CD8-positive, alpha-beta memory T cell (primary cell): Measurements from ENCODE around the gene S100PBP. TPM values are rescaled to one million over a fixed set of nuclear protein-coding genes. Genes with fewer than 3 reads are reported as not detected.
"Not testable (repeated sequence)": the region's sequence is repeated elsewhere in the genome, so short reads cannot be mapped to it uniquely, and the experiment has no call there.

Experiments used
- CTCF ChIA-PET: fragments of 350-600 bp; sonication (Branson Sonifier 250); formaldehyde crosslinking; loops from one replicate; lab custom pipeline; 2021; ENCODE audit warnings: antibody characterized with exemption; lab: Charles Lee
- POLR2A ChIA-PET: fragments of 350-600 bp; sonication (Branson Sonifier 250); formaldehyde crosslinking; loops from one replicate; lab custom pipeline; 2021; ENCODE audit warnings: antibody characterized with exemption; lab: Charles Lee
- DNase-seq, 5 donors: peaks; one replicate each; pipeline versions ENCODE4 v3.0.0 to v3.0.0-alpha.2; 2020 to 2022; ENCODE audit warnings: mixed read lengths in 1 of 5
- H3K27ac ChIP-seq: one replicate; pipeline ENCODE4 v1.7.0; 2013; ENCODE audit warnings: low read depth, mild to moderate bottlenecking, low read length, moderate library complexity
- H3K27me3 ChIP-seq: 2 replicates; pipeline ENCODE4 v1.7.0; 2013; ENCODE audit warnings: low read length, mild to moderate bottlenecking; ENCODE audit not compliant: insufficient read depth, poor library complexity, severe bottlenecking
- H3K36me3 ChIP-seq: 2 replicates; pipeline ENCODE4 v1.7.0; 2013; ENCODE audit warnings: mild to moderate bottlenecking, low read length, moderate library complexity; ENCODE audit not compliant: insufficient read depth
- H3K4me1 ChIP-seq: 2 replicates; pipeline ENCODE4 v1.7.0; 2013; ENCODE audit warnings: mild to moderate bottlenecking, low read length, moderate library complexity; ENCODE audit not compliant: insufficient read depth
- H3K4me3 ChIP-seq: 2 replicates; pipeline ENCODE4 v1.7.0; 2013; ENCODE audit warnings: mild to moderate bottlenecking, low read length
- H3K9me3 ChIP-seq: 2 replicates; pipeline ENCODE4 v1.7.0; 2013; ENCODE audit warnings: mild to moderate bottlenecking, low read length
- H3K27ac Mint-ChIP-seq, 8 donors: one replicate each; pipeline ENCODE4 v1.8.0; 2020 to 2021; ENCODE audit warnings: mixed read lengths in 8 of 8, mild to moderate bottlenecking in 6 of 8, inconsistent platforms in 3 of 8, moderate library complexity in 3 of 8
- H3K27me3 Mint-ChIP-seq, 2 donors: one replicate each; pipeline ENCODE4 v1.8.0; 2020 to 2021; ENCODE audit warnings: mixed read lengths in 2 of 2, mild to moderate bottlenecking in 1 of 2, moderate library complexity in 1 of 2
- H3K36me3 Mint-ChIP-seq, 3 donors: one replicate each; pipeline ENCODE4 v1.8.0; 2020 to 2021; ENCODE audit warnings: mixed read lengths in 3 of 3, inconsistent platforms in 1 of 3, mild to moderate bottlenecking in 1 of 3
- H3K4me1 Mint-ChIP-seq, 3 donors: one replicate each; pipeline ENCODE4 v1.8.0; 2020 to 2021; ENCODE audit warnings: mixed read lengths in 3 of 3, inconsistent platforms in 1 of 3, mild to moderate bottlenecking in 1 of 3
- H3K4me3 Mint-ChIP-seq, 7 donors: one replicate each; pipeline ENCODE4 v1.8.0; 2020 to 2021; ENCODE audit warnings: mixed read lengths in 7 of 7, mild to moderate bottlenecking in 6 of 7, moderate library complexity in 4 of 7, inconsistent platforms in 2 of 7
- H3K9me3 Mint-ChIP-seq, 5 donors: one replicate each; pipeline ENCODE4 v1.8.0; 2020 to 2022; ENCODE audit warnings: mixed read lengths in 5 of 5, mild to moderate bottlenecking in 3 of 5, moderate library complexity in 2 of 5, inconsistent platforms in 1 of 5
- polyA plus RNA-seq: library from polyadenylated mRNA; unstranded; fragments of 300-500 nt; fragmentation: Illumina TruSeq; gene quantifications from one replicate; pipeline ENCODE4 v1.2.3, GENCODE V29; 2021
- total RNA-seq, 2 experiments: library from RNA; stranded (reverse); gene quantifications; one replicate each; pipeline ENCODE4 v1.2.3, GENCODE V29; 2021

Gene S100PBP
- total and polyA plus RNA-seq, 3 experiments from 2014 or later = 17.3 to 30.6 (median 28.6) TPM

DNA sequence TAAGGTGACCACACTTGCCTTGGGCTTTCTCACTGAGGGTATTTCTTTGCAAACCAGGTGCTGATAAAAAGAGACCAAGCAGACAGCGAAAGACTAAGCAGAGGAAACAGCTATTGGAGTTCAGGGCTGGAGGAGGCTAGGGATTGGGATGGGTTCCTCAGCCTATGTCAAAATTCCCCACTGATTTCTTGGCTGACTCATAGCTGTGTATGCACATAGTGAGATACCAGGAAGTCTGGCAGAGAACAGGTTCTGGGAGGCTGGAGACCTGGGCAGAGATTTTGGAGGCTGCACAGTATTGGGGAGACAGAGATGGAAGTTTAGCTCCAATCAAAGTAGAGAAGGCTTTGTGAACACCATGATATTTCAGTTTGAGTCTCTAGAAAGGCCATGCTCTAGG, 25.6 kb upstream of the S100PBP start:
- peaks cover 24 to 35% (median 27%) of the 10 kb centered on the region in 3 donors for H3K4me1 Mint-ChIP-seq
- H3K36me3 ChIP-seq = peaks cover 23% of the 10 kb centered on the region
- H3K27ac ChIP-seq = no peak overlapping the region
- no peak overlapping the region for H3K4me3 ChIP-seq
- no peaks in the 10 kb centered on the region for H3K27me3 ChIP-seq
- peak overlapping the region in 1 of 7 donors; percentile 57 for H3K4me3 Mint-ChIP-seq
- no peaks in the 10 kb centered on the region for H3K27me3 Mint-ChIP-seq
- ChIA-PET CTCF (interaction anchor here (1.1 to 1.5 kb wide), 2 partner anchors 19 to 79 kb away, joined by 4 to 5 read pairs; no protein-coding TSS in a partner anchor), POLR2A (no interaction called here)
- no peaks in the 10 kb centered on the region for H3K9me3 ChIP-seq
- no peaks in the 10 kb centered on the region for H3K9me3 Mint-ChIP-seq
- peak overlapping the region; percentile 28 to 77 (median 57) for H3K27ac Mint-ChIP-seq
- no peaks in the 10 kb centered on the region for H3K4me1 ChIP-seq
- H3K36me3 Mint-ChIP-seq = peaks cover 13 to 46% (median 14%) of the 10 kb centered on the region in 3 donors
- DNase-seq = no peak

DNA sequence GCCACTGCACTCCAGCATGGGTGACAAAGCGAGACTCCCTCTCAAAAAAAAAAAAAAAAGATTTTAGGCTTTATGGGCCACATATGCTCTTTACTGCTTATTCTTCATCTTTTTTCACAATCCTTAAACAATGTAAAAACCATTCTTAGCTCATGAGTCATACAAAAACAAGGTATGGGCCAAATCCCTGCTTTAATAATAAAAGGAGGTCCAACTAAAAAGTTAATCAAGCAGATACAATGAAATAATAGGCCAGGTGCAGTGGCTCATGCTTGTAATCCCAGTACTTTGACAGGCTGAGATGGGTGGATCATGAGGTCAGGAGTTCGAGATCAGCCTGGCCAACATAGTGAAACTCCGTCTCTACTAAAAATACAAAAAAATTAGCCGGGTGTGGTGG, 21.7 kb upstream of the S100PBP start:
- H3K27me3 Mint-ChIP-seq, H3K27ac ChIP-seq, DNase-seq, H3K9me3 ChIP-seq, H3K4me3 ChIP-seq, H3K4me3 Mint-ChIP-seq, POLR2A ChIA-PET, H3K27me3 ChIP-seq, H3K9me3 Mint-ChIP-seq: not testable (repeated sequence)
- H3K36me3 ChIP-seq = peaks cover 15% of the 10 kb centered on the region
- Mint-ChIP-seq H3K27ac (peak overlapping the region in 4 of 8 donors; percentile 19 to 76 (median 62)), H3K36me3 (peaks cover 17 to 49% (median 19%) of the 10 kb centered on the region in 3 donors), H3K4me1 (peaks cover 58 to 69% (median 61%) of the 10 kb centered on the region in 3 donors)
- peaks cover 37% of the 10 kb centered on the region for H3K4me1 ChIP-seq
- CTCF ChIA-PET = interaction anchor here (1.2 kb wide), 1 partner anchor 23 kb away, joined by 3 read pairs; no protein-coding TSS in a partner anchor

DNA sequence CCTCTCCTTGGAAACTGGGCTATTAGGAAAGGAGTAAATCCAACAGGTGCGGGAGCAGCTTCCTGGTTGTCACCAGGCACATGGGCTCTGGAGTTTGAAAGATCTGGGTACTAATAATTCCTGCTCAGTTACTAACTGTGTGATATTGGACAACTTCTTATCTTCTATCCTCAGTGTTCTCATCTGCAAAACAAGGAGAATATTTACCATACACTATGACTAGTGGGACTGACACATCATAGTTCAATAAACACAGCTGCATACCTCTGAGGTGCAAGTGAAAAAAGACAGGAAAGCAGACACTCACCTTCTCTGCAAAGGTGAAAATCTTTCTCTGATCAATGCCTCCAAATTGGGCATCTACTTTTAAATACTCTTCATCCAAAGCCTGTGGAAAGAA, 20.0 kb upstream of the S100PBP start:
- Histone ChIP-seq H3K4me3 (no peak overlapping the region), H3K27ac (no peak overlapping the region), H3K4me1 (peaks cover 51% of the 10 kb centered on the region), H3K36me3 (peaks cover 6% of the 10 kb centered on the region), H3K9me3 (no peaks in the 10 kb centered on the region), H3K27me3 (no peaks in the 10 kb centered on the region)
- no peak for DNase-seq
- Mint-ChIP-seq H3K27ac (peak overlapping the region; percentile 86 to 97 (median 90)), H3K36me3 (peaks cover 15 to 44% (median 18%) of the 10 kb centered on the region in 3 donors), H3K9me3 (no peaks in the 10 kb centered on the region), H3K4me3 (peak overlapping the region in 5 of 7 donors; percentile 33 to 67 (median 62)), H3K4me1 (peaks cover 61 to 76% (median 68%) of the 10 kb centered on the region in 3 donors), H3K27me3 (no peaks in the 10 kb centered on the region)
- CTCF ChIA-PET = no interaction called here
- POLR2A ChIA-PET = no interaction called here

DNA sequence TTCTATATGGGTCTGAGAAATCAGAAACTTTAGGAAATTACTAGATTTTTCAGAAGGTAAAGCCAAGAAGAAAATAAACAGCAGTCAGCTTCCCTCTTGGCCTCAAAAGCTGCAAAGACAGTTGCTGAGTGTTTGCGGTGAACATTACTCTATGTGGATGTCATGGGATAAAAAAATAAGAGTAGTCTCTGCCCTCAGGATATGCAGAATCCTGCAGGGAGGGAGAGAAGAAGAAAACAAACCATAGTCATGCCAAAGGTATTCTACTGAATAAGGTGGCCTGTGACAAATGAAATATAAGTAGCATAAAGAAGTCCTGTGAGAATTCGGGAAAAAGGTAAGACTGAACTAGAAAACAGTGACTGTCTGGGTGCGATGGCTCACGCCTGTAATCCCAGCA, 19.3 kb upstream of the S100PBP start:
- POLR2A ChIA-PET = interaction anchor here (1.0 kb wide), 1 partner anchor 21 kb away, joined by 4 read pairs; no protein-coding TSS in a partner anchor
- Mint-ChIP-seq H3K36me3 (peaks cover 14 to 45% (median 16%) of the 10 kb centered on the region in 3 donors), H3K9me3 (no peaks in the 10 kb centered on the region), H3K27ac (peak overlapping the region; percentile 86 to 97 (median 90)), H3K4me1 (peaks cover 58 to 74% (median 66%) of the 10 kb centered on the region in 3 donors), H3K4me3 (peak overlapping the region in 6 of 7 donors; percentile 56 to 74 (median 60)), H3K27me3 (no peaks in the 10 kb centered on the region)
- no peak for DNase-seq
- Histone ChIP-seq H3K36me3 (peaks cover 8% of the 10 kb centered on the region), H3K27me3 (no peaks in the 10 kb centered on the region), H3K4me1 (peaks cover 54% of the 10 kb centered on the region), H3K9me3 (no peaks in the 10 kb centered on the region), H3K4me3 (no peak overlapping the region), H3K27ac (no peak overlapping the region)
- CTCF ChIA-PET = interaction anchor here (1.6 kb wide), 1 partner anchor 25 kb away, joined by 6 read pairs; no protein-coding TSS in a partner anchor

DNA sequence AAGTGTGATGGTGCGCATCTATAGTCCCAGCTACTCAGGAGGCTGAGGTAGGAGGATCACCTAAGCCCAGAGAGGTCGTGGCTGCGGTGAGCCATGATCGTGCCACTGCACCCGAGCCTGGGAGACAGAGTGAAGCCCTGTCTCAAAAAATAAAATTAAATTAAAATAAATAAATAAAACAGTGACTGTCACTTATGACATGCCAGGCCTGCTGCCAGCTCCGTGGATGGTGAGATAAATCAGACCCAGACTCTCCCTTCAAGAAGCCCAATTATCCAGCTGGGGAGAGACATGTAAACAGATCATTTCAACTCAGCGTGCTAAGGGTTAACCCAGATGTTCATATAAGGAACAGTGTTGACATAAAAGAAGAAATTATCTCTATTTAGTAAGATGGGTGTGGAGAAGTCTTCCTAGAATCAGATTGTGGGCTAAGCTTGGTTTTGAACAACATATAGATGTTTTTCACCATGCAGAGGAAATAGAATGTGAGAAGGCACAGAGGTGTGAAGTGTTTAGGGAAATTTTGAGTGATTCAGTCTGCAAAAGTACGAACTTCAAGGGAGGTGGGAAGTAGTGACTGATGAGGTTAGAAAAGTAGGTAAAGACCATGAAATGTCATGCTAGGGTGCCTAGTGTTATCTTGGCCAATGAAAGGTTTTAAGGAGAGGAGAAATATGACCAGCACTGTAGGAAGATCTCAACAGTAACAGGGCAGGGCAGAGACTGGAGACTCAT, 18.6 kb upstream of the S100PBP start:
- Histone ChIP-seq H3K4me1 (peaks cover 54% of the 10 kb centered on the region), H3K9me3 (no peaks in the 10 kb centered on the region), H3K27ac (peak overlapping the region; percentile 36), H3K4me3 (peak overlapping the region; percentile 9), H3K36me3 (peaks cover 8% of the 10 kb centered on the region), H3K27me3 (no peaks in the 10 kb centered on the region)
- Mint-ChIP-seq H3K4me1 (peaks cover 53 to 67% (median 61%) of the 10 kb centered on the region in 3 donors), H3K4me3 (peak overlapping the region; percentile 43 to 82 (median 66)), H3K36me3 (peaks cover 12 to 42% (median 14%) of the 10 kb centered on the region in 3 donors), H3K9me3 (no peaks in the 10 kb centered on the region), H3K27me3 (no peaks in the 10 kb centered on the region), H3K27ac (peak overlapping the region; percentile 86 to 97 (median 95))
- CTCF ChIA-PET = interaction anchor here (0.6 to 1.6 kb wide), 3 partner anchors 18 to 86 kb away, joined by 3 to 6 read pairs (median 3); no protein-coding TSS in a partner anchor
- POLR2A ChIA-PET = interaction anchor here (1.0 to 1.1 kb wide), 2 partner anchors 18 to 20 kb away, joined by 4 to 5 read pairs; partner anchors contain the start of genes S100PBP and YARS1
- DNase-seq = peak in 3 of 5 donors; percentile 36 to 78 (median 51)

DNA sequence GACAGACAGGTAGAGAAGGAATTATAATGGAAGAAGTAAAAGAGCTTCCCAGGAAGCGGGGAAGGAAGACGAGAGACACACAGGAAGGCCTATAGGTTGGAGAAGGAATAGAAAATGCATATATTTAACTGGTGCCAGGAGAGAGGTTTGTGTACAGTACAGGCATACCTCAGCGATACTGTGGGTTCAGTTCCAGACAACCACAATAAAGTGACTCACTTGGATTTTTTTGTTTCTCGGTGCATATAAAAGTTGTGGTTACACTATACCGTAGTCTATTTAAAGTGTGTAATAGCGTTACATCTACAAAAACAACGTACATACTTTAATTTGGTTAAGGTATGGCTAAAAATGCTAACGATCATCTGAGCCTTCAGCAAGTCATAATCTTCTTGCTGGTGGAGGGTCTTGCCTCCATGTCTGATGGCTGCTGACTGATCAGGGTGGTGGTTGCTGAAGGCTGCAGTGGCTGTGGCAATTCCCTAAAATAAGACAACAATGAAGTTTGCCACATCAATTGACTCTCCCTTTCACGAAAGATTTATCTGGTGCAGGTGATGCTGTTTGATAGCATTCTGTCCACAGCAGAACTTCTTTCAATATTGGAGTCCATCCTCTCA, 16.2 kb upstream of the S100PBP start:
- Mint-ChIP-seq H3K4me3 (peak overlapping the region; percentile 0 to 87 (median 75)), H3K27ac (peak overlapping the region; percentile 79 to 96 (median 88)), H3K36me3 (peaks cover 17 to 53% (median 18%) of the 10 kb centered on the region in 3 donors), H3K9me3 (no peaks in the 10 kb centered on the region), H3K27me3 (no peaks in the 10 kb centered on the region), H3K4me1 (peaks cover 50 to 59% (median 55%) of the 10 kb centered on the region in 3 donors)
- peaks cover 54% of the 10 kb centered on the region for H3K4me1 ChIP-seq
- H3K27ac ChIP-seq = no peak overlapping the region
- POLR2A ChIA-PET = no interaction called here
- H3K36me3 ChIP-seq = peaks cover 16% of the 10 kb centered on the region
- DNase-seq = peak in 4 of 5 donors; percentile 6 to 75 (median 64)
- H3K27me3 ChIP-seq = no peaks in the 10 kb centered on the region
- CTCF ChIA-PET = no interaction called here
- no peaks in the 10 kb centered on the region for H3K9me3 ChIP-seq
- H3K4me3 ChIP-seq = no peak overlapping the region

DNA sequence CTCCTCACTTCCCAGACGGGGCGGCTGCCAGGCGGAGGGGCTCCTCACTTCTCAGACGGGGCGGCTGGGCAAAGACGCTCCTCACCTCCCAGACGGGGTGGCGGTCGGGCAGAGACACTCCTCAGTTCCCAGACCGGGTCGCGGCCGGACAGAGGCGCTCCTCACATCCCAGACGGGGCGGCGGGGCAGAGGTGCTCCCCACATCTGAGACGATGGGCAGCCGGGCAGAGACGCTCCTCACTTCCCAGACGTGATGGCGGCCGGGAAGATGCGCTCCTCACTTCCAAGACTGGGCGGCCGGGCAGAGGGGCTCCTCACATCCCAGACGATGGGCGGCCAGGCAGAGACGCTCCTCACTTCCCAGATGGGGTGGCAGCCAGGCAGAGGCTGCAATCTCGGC, 13.0 kb upstream of the S100PBP start:
- Mint-ChIP-seq H3K4me1 (peaks cover 37 to 52% (median 46%) of the 10 kb centered on the region in 3 donors), H3K36me3 (peaks cover 13 to 67% (median 21%) of the 10 kb centered on the region in 3 donors)
- H3K27me3 ChIP-seq, H3K27ac ChIP-seq, H3K4me3 Mint-ChIP-seq, DNase-seq, H3K27ac Mint-ChIP-seq, POLR2A ChIA-PET, CTCF ChIA-PET, H3K9me3 Mint-ChIP-seq, H3K9me3 ChIP-seq, H3K27me3 Mint-ChIP-seq, H3K4me3 ChIP-seq: not testable (repeated sequence)
- Histone ChIP-seq H3K36me3 (peaks cover 28% of the 10 kb centered on the region), H3K4me1 (peaks cover 30% of the 10 kb centered on the region)
